K562 (cell line): Measurements from ENCODE around the gene NAPB. TPM values are rescaled to one million over a fixed set of nuclear protein-coding genes. Genes with fewer than 3 reads are reported as not detected.

Experiments
- ATAC-seq: fragments of 200-7000 bp; cut with Tn5 transposase; 3 replicates; pipeline ENCODE4 v1.9.1; 2020; ENCODE audit warnings: moderate library complexity
- BruUV-seq: library from RNA; stranded (reverse); fragments of 400-500 nt; replicated peaks from 2 replicates; lab custom pipeline; 2021; lab: Mats Ljungman, UMichigan
- CTCF ChIA-PET: fragments of 300-600 bp; formaldehyde crosslinking; extraction: SDS; loops from one replicate; lab custom pipeline; 2021; ENCODE audit warnings: low intra/inter-chr PET ratio; lab: Yijun Ruan, JAX
- POLR2A ChIA-PET: fragments of 300-600, 350-650 bp; sonication (Branson Sonifier 250); formaldehyde crosslinking; extraction: SDS; loops from one replicate; lab custom pipeline; 2021; ENCODE audit warnings: antibody characterized with exemption, inconsistent platforms; lab: Yijun Ruan, JAX
- DNase-seq, 4 experiments: peaks; one replicate each; pipeline versions ENCODE4 v3.0.0 to v3.0.0-alpha.2; 2011 to 2018; ENCODE audit warnings: low spot score in 3 of 4, mixed read lengths in 3 of 4; ENCODE audit errors: extremely low read depth in 1 of 4
- FAIRE-seq: peaks from 2 replicates; lab custom pipeline; 2011; peaks lifted over from hg19 to GRCh38; lab: Jason Lieb, UNC
- H2AFZ ChIP-seq: 2 replicates; pipeline ENCODE4 v1.6.0; 2011; ENCODE audit warnings: low read depth, low read length, control low read depth, inconsistent platforms
- H3K27ac ChIP-seq: fragments of 200-600 bp; 3 replicates; pipeline ENCODE4 v1.8.0; 2011; ENCODE audit warnings: low read depth, mild to moderate bottlenecking, control low read depth, inconsistent platforms, low read length, moderate library complexity, mixed read lengths; ENCODE audit errors: extremely low read depth
- H3K27me3 ChIP-seq, 2 experiments: fragments of 300-600 bp in 1 of 2; 2 replicates in 1 of 2; 3 replicates in 1 of 2; pipeline versions ENCODE4 v1.6.0 to v1.8.0; 2011; ENCODE audit warnings: inconsistent platforms in 2 of 2, low read length in 2 of 2, mild to moderate bottlenecking in 1 of 2, mixed read lengths in 1 of 2, moderate library complexity in 1 of 2; ENCODE audit not compliant: control insufficient read depth in 2 of 2, insufficient read depth in 2 of 2
- H3K36me3 ChIP-seq: fragments of 300-600 bp; 3 replicates; pipeline ENCODE4 v1.8.0; 2011; ENCODE audit warnings: mild to moderate bottlenecking, low read length, inconsistent platforms; ENCODE audit not compliant: control insufficient read depth, insufficient read depth
- H3K4me1 ChIP-seq, 2 experiments: fragments of 200-600 bp in 1 of 2; replicated peaks in 1 of 2; 2 replicates in 1 of 2; 3 replicates in 1 of 2; pipeline versions ENCODE4 v1.5.1 to v1.8.0; 2011; ENCODE audit warnings: inconsistent platforms in 2 of 2, low read length in 2 of 2, mild to moderate bottlenecking in 1 of 2, mixed read lengths in 1 of 2, moderate library complexity in 1 of 2; ENCODE audit not compliant: control insufficient read depth in 2 of 2, insufficient read depth in 2 of 2
- H3K4me2 ChIP-seq: 2 replicates; pipeline ENCODE4 v1.6.1; 2011; ENCODE audit warnings: low read length, control low read depth, inconsistent platforms, mixed read lengths; ENCODE audit not compliant: insufficient read depth
- H3K4me3 ChIP-seq: fragments of 200-600 bp; sonication (generic), shearing (Covaris generic); 2 replicates; pipeline ENCODE4 v1.5.1; 2016; ENCODE audit warnings: control low read depth, inconsistent platforms
- H3K79me2 ChIP-seq: fragments of 200-600 bp; 3 replicates; pipeline ENCODE4 v1.8.0; 2011; ENCODE audit warnings: low read length, inconsistent platforms; ENCODE audit not compliant: control insufficient read depth, insufficient read depth
- H3K9ac ChIP-seq, 2 experiments: 2 replicates each; pipeline versions ENCODE4 v1.6.0 to v1.6.1; 2011; ENCODE audit warnings: low read depth in 2 of 2, low read length in 2 of 2, control low read depth in 1 of 2, inconsistent platforms in 1 of 2, mild to moderate bottlenecking in 1 of 2, mixed read lengths in 1 of 2; ENCODE audit not compliant: insufficient read depth in 1 of 2
- H3K9me1 ChIP-seq: one replicate; pipeline ENCODE4 v1.6.0; 2011; ENCODE audit warnings: inconsistent platforms, mild to moderate bottlenecking, low read length, moderate library complexity; ENCODE audit not compliant: control insufficient read depth, insufficient read depth
- H3K9me3 ChIP-seq: replicated peaks from 2 replicates; pipeline ENCODE4 v1.5.1; 2011; ENCODE audit warnings: low read depth, low read length, inconsistent platforms; ENCODE audit not compliant: control insufficient read depth, insufficient read depth
- H4K20me1 ChIP-seq: replicated peaks from 2 replicates; pipeline ENCODE4 v1.6.1; 2011; ENCODE audit warnings: low read length, inconsistent platforms, mixed read lengths; ENCODE audit not compliant: control insufficient read depth, insufficient read depth
- CTCF ChIP-seq, 3 experiments: IDR thresholded peaks in 2 of 3; conservative IDR thresholded peaks in 1 of 3; 2 replicates each; pipeline ENCODE4 v1.5.1; 2011 to 2012; ENCODE audit warnings: low read length in 3 of 3, mild to moderate bottlenecking in 3 of 3, control low read depth in 2 of 3, improper control_type of control experiment in 1 of 3, inconsistent platforms in 1 of 3, low read depth in 1 of 3, mixed read lengths in 1 of 3, moderate library complexity in 1 of 3; ENCODE audit not compliant: insufficient read depth in 2 of 3
- HIVEP1 ChIP-seq: fragments of 250-450 bp; sonication (Bioruptor Pico); IDR thresholded peaks from 2 replicates; pipeline ENCODE4 v1.4.0; 2020; ENCODE audit warnings: mild to moderate bottlenecking
- HNRNPL ChIP-seq: fragments of 200-400 bp; formaldehyde crosslinking; IDR thresholded peaks from 2 replicates; pipeline ENCODE4 v1.6.1; 2017; ENCODE audit warnings: low read depth, mild to moderate bottlenecking, low read length
- KDM2B ChIP-seq: fragments of 250-450 bp; sonication (Bioruptor Pico); IDR thresholded peaks from 2 replicates; pipeline ENCODE4 v1.8.0; 2021; ENCODE audit warnings: mild to moderate bottlenecking, moderate library complexity
- MAX ChIP-seq: sonication (generic); formaldehyde crosslinking; IDR thresholded peaks from 2 replicates; pipeline ENCODE4 v1.9.0; 2022; ENCODE audit warnings: mild to moderate bottlenecking, missing genetic modification reagents
- MBD2 ChIP-seq: sonication (generic); IDR thresholded peaks from 2 replicates; pipeline ENCODE4 v1.6.1; 2016; ENCODE audit warnings: low read depth, borderline replicate concordance
- MEIS2 ChIP-seq: fragments of 450-650 bp; IDR thresholded peaks from 2 replicates; pipeline ENCODE4 v1.6.1; 2014; ENCODE audit warnings: mild to moderate bottlenecking; ENCODE audit not compliant: partially characterized antibody
- MITF ChIP-seq: IDR thresholded peaks from 2 replicates; pipeline ENCODE4 v1.6.1; 2014; ENCODE audit warnings: antibody characterized with exemption
- PBX2 ChIP-seq, 2 experiments: IDR thresholded peaks in 1 of 2; conservative IDR thresholded peaks in 1 of 2; 2 replicates each; pipeline ENCODE4 v1.6.1; 2016; ENCODE audit warnings: low read depth in 2 of 2, mild to moderate bottlenecking in 1 of 2, missing compliant biosample characterization in 1 of 2, missing genetic modification characterization in 1 of 2, moderate library complexity in 1 of 2
- POLR2A ChIP-seq: fragments of 450-650 bp; conservative IDR thresholded peaks from 2 replicates; pipeline ENCODE4 v1.6.1; 2016
- POLR2AphosphoS2 ChIP-seq: IDR thresholded peaks from 2 replicates; pipeline ENCODE4 v1.6.1; 2012; ENCODE audit warnings: low read length, improper control_type of control experiment
- POLR2B ChIP-seq: fragments of 450-650 bp; IDR thresholded peaks from 2 replicates; pipeline ENCODE4 v1.6.1; 2018; ENCODE audit warnings: low read depth; ENCODE audit not compliant: partially characterized antibody
- RAD21 ChIP-seq, 2 experiments: fragments of 250-450 bp in 1 of 2; fragments of 450-650 bp in 1 of 2; sonication (Bioruptor Pico) in 1 of 2; formaldehyde crosslinking in 1 of 2; IDR thresholded peaks in 1 of 2; conservative IDR thresholded peaks in 1 of 2; 2 replicates each; pipeline versions ENCODE4 v1.4.0 to v1.8.0; 2020 to 2022; ENCODE audit warnings: mild to moderate bottlenecking in 2 of 2, moderate library complexity in 1 of 2
- RB1 ChIP-seq: fragments of 450-650 bp; IDR thresholded peaks from 2 replicates; pipeline ENCODE4 v1.6.1; 2017; ENCODE audit warnings: low read depth, mild to moderate bottlenecking
- SMC3 ChIP-seq: conservative IDR thresholded peaks from 2 replicates; pipeline ENCODE4 v1.6.1; 2011; ENCODE audit warnings: low read depth, low read length, improper control_type of control experiment; ENCODE audit not compliant: insufficient read depth
- STAG1 ChIP-seq: sonication (generic); formaldehyde crosslinking; IDR thresholded peaks from 2 replicates; pipeline ENCODE4 v1.5.0; 2020; ENCODE audit warnings: missing genetic modification reagents, borderline replicate concordance
- TARDBP ChIP-seq: fragments of 450-650 bp; IDR thresholded peaks from 2 replicates; pipeline ENCODE4 v1.6.1; 2016
- WGBS: fragments of 100-300 bp; shearing (Covaris generic); methylation state at CpG from one replicate; pipeline ENCODE4 v1.1.6; 2016; ENCODE audit warnings: low coverage, mixed read lengths; ENCODE audit not compliant: insufficient coverage; ENCODE audit errors: missing lambda C conversion rate; 5-methylcytosine and 5-hydroxymethylcytosine counted together
- in situ Hi-C: fragments of 300-500 bp; cut with MboI; formaldehyde crosslinking; loops from 4 replicates; pipeline ENCODE4 v1.15.0; 2018; ENCODE audit warnings: inconsistent platforms, mixed read lengths
- intact Hi-C: fragments of 100-400 bp; cut with micrococcal nuclease; formaldehyde crosslinking; loops from 2 replicates; pipeline ENCODE4 v1.14.2; 2022
- polyA plus RNA-seq, 8 experiments: library from polyadenylated mRNA; depleted of rRNA in 4 of 8; stranded (reverse) in 5 of 8; unstranded in 3 of 8; fragments of >200 nt; fragmentation: Nextera tagmentation in 2 of 8; fragmentation: Illumina TruSeq in 1 of 8; extraction: Ambion mirVana in 2 of 8; extraction: Trizol in 1 of 8; gene quantifications; 2 replicates each; pipeline versions ENCODE4 v1.2.1 to v1.2.3, GENCODE V29; 2011 to 2014; ENCODE audit warnings: inconsistent platforms in 1 of 8, missing spikeins in 1 of 8
- total RNA-seq, 7 experiments: library from RNA; depleted of rRNA in 6 of 7; stranded (reverse); fragments of >200 nt in 6 of 7; fragmentation: Illumina TruSeq in 2 of 7; extraction: Trizol in 2 of 7; gene quantifications; 2 replicates each; pipeline versions ENCODE4 v1.2.1 to v1.2.3, GENCODE V29; 2011 to 2021; ENCODE audit warnings: low replicate concordance in 1 of 7

Gene NAPB
- total and polyA plus RNA-seq, 9 of the 15 experiments (the other 6 are each of a cell fraction or from before 2014, with no cell fraction given), result 1.4 to 7.7 (median 5.2) TPM

GRCh38 chr20:23340524-23340923 is 80.8 kb downstream of the NAPB start:
- no peak overlapping the region for H3K27ac ChIP-seq
- TF ChIP-seq MBD2, result no peak
- TF ChIP-seq POLR2B, result no peak
- peak; percentile 78; the same call in 1 of the 2 replicates for TF ChIP-seq STAG1 (CRISPR knock-in tag)
- no peak for TF ChIP-seq POLR2A
- no peak for TF ChIP-seq MITF
- TF ChIP-seq MEIS2, result peak; percentile 44
- peak; percentile 71 for TF ChIP-seq SMC3
- TF ChIP-seq CTCF (IDR thresholded peaks at IDR 0.05 in 2 of 3, conservative IDR thresholded peaks at IDR 0.05 in 1 of 3; ENCODE audit: insufficient read depth in 2 of 3, low read depth in 1 of 3, low read length in 3 of 3), result peak; percentile 64 to 76 (median 67)
- no peak for TF ChIP-seq HNRNPL
- TF ChIP-seq HIVEP1, result no peak
- no peak for TF ChIP-seq MAX (CRISPR knock-in tag)
- no peak for TF ChIP-seq PBX2 (CRISPR knock-in tag; IDR thresholded peaks at IDR 0.05; ENCODE audit: low read depth)
- TF ChIP-seq PBX2 (tag; conservative IDR thresholded peaks at IDR 0.05; ENCODE audit: low read depth), result peak; percentile 53
- TF ChIP-seq TARDBP, result 0 out of 2 replicates have a peak, but pooled peaks have one; percentile 35
- peak; percentile 68; the same call in 1 of the 2 replicates for TF ChIP-seq RB1
- no peak for TF ChIP-seq POLR2AphosphoS2
- TF ChIP-seq RAD21 (CRISPR knock-in tag; conservative IDR thresholded peaks at IDR 0.05 in 1 of 2, IDR thresholded peaks at IDR 0.05 in 1 of 2), result peak; percentile 76 to 86
- TF ChIP-seq KDM2B, result no peak

More at GRCh38 chr20:23340524-23340923, 80.8 kb downstream of the NAPB start:
- Histone ChIP-seq H3K4me2 (no peak overlapping the region), H3K9me1 (no peaks in the 10 kb centered on the region), H3K27me3 (no peaks in the 10 kb centered on the region), H4K20me1 (no peaks in the 10 kb centered on the region), H3K79me2 (no peaks in the 10 kb centered on the region), H3K4me1 (peaks cover 0 to 3% of the 10 kb centered on the region in 2 experiments; a peak in 2 of 5 replicates), H3K9me3 (no peaks in the 10 kb centered on the region), H3K4me3 (no peak overlapping the region), H3K9ac (no peak overlapping the region), H3K36me3 (no peaks in the 10 kb centered on the region), H2AFZ (no peak overlapping the region)
- ATAC-seq (peak; percentile 92), FAIRE-seq (peak; percentile 96), DNase-seq (peak; percentile 19 to 77 (median 44))
- 11% methylated on average over 9 of the region's 9 CpGs for WGBS
- no TSS peak for BruUV-seq
- intact Hi-C loops (loop anchor here (2.0 to 10.0 kb wide), 3 partner anchors 103 to 650 kb away; no protein-coding TSS in a partner anchor), in situ Hi-C loops (loop anchor here (10.0 kb wide), 1 partner anchor 286 kb away; no protein-coding TSS in a partner anchor)
- ChIA-PET POLR2A (interaction anchor here (0.6 to 1.5 kb wide), 5 partner anchors 8 to 644 kb away, joined by 3 to 14 read pairs (median 3); partner anchors contain the start of gene NXT1), CTCF (interaction anchor here (0.6 to 2.2 kb wide), 5 partner anchors 290 to 1006 kb away, joined by 3 to 12 read pairs (median 5); no protein-coding TSS in a partner anchor)
